BJ (cell line): ENCODE results near the gene JAM3. TPM values are rescaled to one million over a fixed set of nuclear protein-coding genes. Genes with fewer than 3 reads are reported as not detected.

Experiments
- CTCF ChIA-PET: fragments of 350-600 bp; formaldehyde crosslinking; extraction: SDS; loops from one replicate; lab custom pipeline; 2021; ENCODE audit warnings: antibody characterized with exemption, inconsistent platforms; lab: Yijun Ruan, JAX
- POLR2A ChIA-PET: fragments of 300-600 bp; sonication (Branson Sonifier 250); formaldehyde crosslinking; extraction: SDS; loops from one replicate; lab custom pipeline; 2021; ENCODE audit warnings: antibody characterized with exemption; lab: Charles Lee
- DNase-seq: peaks from one replicate; pipeline ENCODE4 v3.0.0-alpha.2; 2011; ENCODE audit warnings: low read depth
- H3K27me3 ChIP-seq: 2 replicates; pipeline ENCODE4 v1.6.0; 2011; ENCODE audit warnings: low read length; ENCODE audit not compliant: control insufficient read depth, insufficient read depth
- H3K36me3 ChIP-seq: 2 replicates; pipeline ENCODE4 v1.5.1; 2011; ENCODE audit warnings: low read length; ENCODE audit not compliant: control insufficient read depth, insufficient read depth
- H3K4me3 ChIP-seq: 2 replicates; pipeline ENCODE4 v1.5.1; 2011; ENCODE audit warnings: low read depth, mild to moderate bottlenecking, control low read depth, low read length
- CTCF ChIP-seq: IDR thresholded peaks from 2 replicates; pipeline ENCODE4 v1.5.1; 2011; ENCODE audit warnings: low read depth, mild to moderate bottlenecking, control low read depth, inconsistent platforms, low read length, moderate library complexity; ENCODE audit not compliant: insufficient read depth
- polyA plus RNA-seq: library from polyadenylated mRNA; depleted of rRNA; stranded (reverse); fragments of >200 nt; gene quantifications from 2 replicates; pipeline ENCODE4 v1.2.3, GENCODE V29; 2011

The JAM3 gene
- polyA plus RNA-seq, 1 experiment: 42.3 TPM

- no peaks in the 10 kb centered on the region for H3K36me3 ChIP-seq
- DNase-seq: no peak
- ChIA-PET CTCF (interaction anchor here (0.6 to 2.1 kb wide), 2 partner anchors 10 to 1030 kb away, joined by 3 to 5 read pairs; no protein-coding TSS in a partner anchor), POLR2A (no interaction called here)
- no peak overlapping the region for H3K4me3 ChIP-seq
- H3K27me3 ChIP-seq: peaks cover 6% of the 10 kb centered on the region
- TF ChIP-seq CTCF: no peak
Observed at GRCh38 chr11:134024420-134025081, 44.3 kb upstream of the JAM3 start.

- Histone ChIP-seq H3K36me3 (no peaks in the 10 kb centered on the region), H3K4me3 (no peak overlapping the region), H3K27me3 (peaks cover 9% of the 10 kb centered on the region)
- ChIA-PET POLR2A (no interaction called here), CTCF (interaction anchor here (0.6 to 2.1 kb wide), 2 partner anchors 9 to 1030 kb away, joined by 3 to 5 read pairs; no protein-coding TSS in a partner anchor)
- no peak for TF ChIP-seq CTCF
- DNase-seq: no peak
Observed at GRCh38 chr11:134025082-134025429, 43.8 kb upstream of the JAM3 start.

- DNase-seq: no peak
- H3K27me3 ChIP-seq: peaks cover 12% of the 10 kb centered on the region
- ChIA-PET POLR2A (no interaction called here), CTCF (interaction anchor here (0.7 to 1.8 kb wide), 3 partner anchors 24 to 112 kb away, joined by 3 to 5 read pairs (median 4); no protein-coding TSS in a partner anchor)
- no peak overlapping the region for H3K4me3 ChIP-seq
- TF ChIP-seq CTCF: no peak
- no peaks in the 10 kb centered on the region for H3K36me3 ChIP-seq
Observed at GRCh38 chr11:134026655-134027343, 42.1 kb upstream of the JAM3 start.

GRCh38 chr11:134027671-134028070, 41.2 kb upstream of the JAM3 start:
- ChIA-PET CTCF (interaction anchor here (0.7 to 1.8 kb wide), 3 partner anchors 23 to 111 kb away, joined by 3 to 5 read pairs (median 4); no protein-coding TSS in a partner anchor), POLR2A (no interaction called here)
- Histone ChIP-seq H3K4me3 (no peak overlapping the region), H3K36me3 (no peaks in the 10 kb centered on the region), H3K27me3 (peaks cover 12% of the 10 kb centered on the region)
- TF ChIP-seq CTCF: no peak
- DNase-seq: no peak

GRCh38 chr11:134028368-134028920, 40.4 kb upstream of the JAM3 start:
- CTCF ChIA-PET: interaction anchor here (1.8 kb wide), 1 partner anchor 111 kb away, joined by 5 read pairs; no protein-coding TSS in a partner anchor
- no peak overlapping the region for H3K4me3 ChIP-seq
- no peaks in the 10 kb centered on the region for H3K36me3 ChIP-seq
- no peak for TF ChIP-seq CTCF
- H3K27me3 ChIP-seq: peaks cover 12% of the 10 kb centered on the region
- no peak for DNase-seq
- POLR2A ChIA-PET: no interaction called here
